ENCODE data around the gene CITED2.

Gene CITED2

GRCh38 chr6:139381216-139381865, 6.9 kb upstream of the CITED2 start:
- no peak for DNase-seq

- DNase-seq: no peak
Measured at GRCh38 chr6:139380611-139381010, 6.2 kb upstream of the CITED2 start.

GRCh38 chr6:139380168-139380567, 5.7 kb upstream of the CITED2 start:
- no peak for DNase-seq

GRCh38 chr6:139378882-139379341, 4.5 kb upstream of the CITED2 start:
- peak; percentile 77 for DNase-seq

- no peak for DNase-seq
Measured at GRCh38 chr6:139378226-139378625, 3.8 kb upstream of the CITED2 start.

- peak; percentile 65 for DNase-seq
Measured at GRCh38 chr6:139376604-139377218, 2.3 kb upstream of the CITED2 start.

GRCh38 chr6:139376017-139376330, 1.5 kb upstream of the CITED2 start:
- no peak for DNase-seq

GRCh38 chr6:139375226-139376016, 973 bp upstream of the CITED2 start:
- peak; percentile 95 for DNase-seq

- DNase-seq: no peak
Measured at GRCh38 chr6:139373928-139374356, 506 bp downstream of the CITED2 start.

- DNase-seq: no peak
Measured at GRCh38 chr6:139373154-139373927, 1.1 kb downstream of the CITED2 start.

- DNase-seq: no peak
Measured at GRCh38 chr6:139372326-139373153, 1.9 kb downstream of the CITED2 start.

GRCh38 chr6:139371421-139372203, 2.8 kb downstream of the CITED2 start:
- DNase-seq: no peak

- DNase-seq: no peak
Measured at GRCh38 chr6:139370999-139371345, 3.5 kb downstream of the CITED2 start.

- no peak for DNase-seq
Measured at GRCh38 chr6:139370283-139370998, 4.0 kb downstream of the CITED2 start.

GRCh38 chr6:139369568-139370282, 4.7 kb downstream of the CITED2 start:
- DNase-seq: no peak

- DNase-seq: no peak
Measured at GRCh38 chr6:139369068-139369467, 5.4 kb downstream of the CITED2 start.

GRCh38 chr6:139368661-139369060, 5.8 kb downstream of the CITED2 start:
- DNase-seq: no peak

- no peak for DNase-seq
Measured at GRCh38 chr6:139367810-139368351, 6.6 kb downstream of the CITED2 start.

- no peak for DNase-seq
Measured at GRCh38 chr6:139364982-139365379, 9.5 kb downstream of the CITED2 start.
